T follicular helper cell (primary cell): ENCODE measurements around the gene DNAJC15.

Source experiments
- DNase-seq: peaks from one replicate; pipeline ENCODE4 v3.0.0-alpha.2; 2020; ENCODE audit warnings: low read depth

Gene DNAJC15

GRCh38 chr13:43127103-43127798, 103.9 kb downstream of the DNAJC15 start:
- DNase-seq, result no peak

- no peak for DNase-seq
These were observed 104.4 kb downstream of the DNAJC15 start for GRCh38 chr13:43127827-43128226.

- no peak for DNase-seq
These were observed 105.1 kb downstream of the DNAJC15 start for GRCh38 chr13:43128504-43128961.

- no peak for DNase-seq
These were observed 105.7 kb downstream of the DNAJC15 start for GRCh38 chr13:43129066-43129465.

GRCh38 chr13:43129511-43130110, 106.2 kb downstream of the DNAJC15 start:
- DNase-seq, result no peak

GRCh38 chr13:43132257-43132656, 108.9 kb downstream of the DNAJC15 start:
- no peak for DNase-seq

- no peak for DNase-seq
These were observed 109.5 kb downstream of the DNAJC15 start for GRCh38 chr13:43132911-43133310.

GRCh38 chr13:43133792-43134191, 110.4 kb downstream of the DNAJC15 start:
- DNase-seq, result no peak

GRCh38 chr13:43134868-43135267, 111.5 kb downstream of the DNAJC15 start:
- DNase-seq, result no peak

- no peak for DNase-seq
These were observed 112.1 kb downstream of the DNAJC15 start for GRCh38 chr13:43135516-43135915.

- no peak for DNase-seq
These were observed 113.7 kb downstream of the DNAJC15 start for GRCh38 chr13:43136920-43137575.

GRCh38 chr13:43139211-43139610, 115.8 kb downstream of the DNAJC15 start:
- DNase-seq, result no peak

GRCh38 chr13:43139921-43140320, 116.5 kb downstream of the DNAJC15 start:
- DNase-seq, result no peak

- DNase-seq, result no peak
These were observed 117.6 kb downstream of the DNAJC15 start for GRCh38 chr13:43140985-43141384.

- no peak for DNase-seq
These were observed 118.3 kb downstream of the DNAJC15 start for GRCh38 chr13:43141685-43142084.

GRCh38 chr13:43143591-43143990, 120.2 kb downstream of the DNAJC15 start:
- no peak for DNase-seq

- DNase-seq, result no peak
These were observed 122.3 kb downstream of the DNAJC15 start for GRCh38 chr13:43145534-43146196.

GRCh38 chr13:43146400-43146799, 123.0 kb downstream of the DNAJC15 start:
- DNase-seq, result no peak

GRCh38 chr13:43150369-43151207, 127.2 kb downstream of the DNAJC15 start:
- DNase-seq, result no peak

GRCh38 chr13:43153436-43154090, 130.2 kb downstream of the DNAJC15 start:
- DNase-seq, result no peak

- DNase-seq, result no peak
These were observed 130.8 kb downstream of the DNAJC15 start for GRCh38 chr13:43154156-43154651.
